ENCODE data around the gene CBX8. TPM values are rescaled to one million over a fixed set of nuclear protein-coding genes. Genes with fewer than 3 reads are reported as not detected.
A peak's percentile ranks its signal among the peaks of the same experiment; 100 is the strongest.

Gene CBX8
- total RNA-seq, 2 experiments from 2014 or later = 8.6 to 9.4 TPM

GRCh38 chr17:79750650-79751545 is 46.0 kb downstream of the CBX8 start:
- DNase-seq (no peak), ATAC-seq (no peak)
- H3K9me3 Mint-ChIP-seq (ENCODE audit: insufficient read depth) = no peaks in the 10 kb centered on the region
- H3K27ac Mint-ChIP-seq = no peak overlapping the region
- H3K4me3 Mint-ChIP-seq = no peak overlapping the region
- peaks cover 34% of the 10 kb centered on the region for H3K27me3 Mint-ChIP-seq (ENCODE audit: low read depth)
- ChIA-PET CTCF (interaction anchor here (1.0 kb wide), 1 partner anchor 9 kb away, joined by 6 read pairs; no protein-coding TSS in a partner anchor), POLR2A (no interaction called here)
- H3K36me3 Mint-ChIP-seq (ENCODE audit: low read depth) = no peaks in the 10 kb centered on the region
- peaks cover 12% of the 10 kb centered on the region for H3K4me1 Mint-ChIP-seq (ENCODE audit: low read depth)

GRCh38 chr17:79749958-79750357 is 46.9 kb downstream of the CBX8 start:
- Mint-ChIP-seq H3K27me3 (ENCODE audit: low read depth) (peaks cover 37% of the 10 kb centered on the region), H3K27ac (no peak overlapping the region), H3K4me1 (ENCODE audit: low read depth) (peaks cover 21% of the 10 kb centered on the region), H3K9me3 (ENCODE audit: insufficient read depth) (no peaks in the 10 kb centered on the region), H3K4me3 (no peak overlapping the region), H3K36me3 (ENCODE audit: low read depth) (no peaks in the 10 kb centered on the region)
- ATAC-seq (no peak), DNase-seq (no peak)
- ChIA-PET CTCF (no interaction called here), POLR2A (interaction anchor here (0.6 kb wide), 1 partner anchor 48 kb away, joined by 3 read pairs; no protein-coding TSS in a partner anchor)

GRCh38 chr17:79749156-79749815 is 47.6 kb downstream of the CBX8 start:
- Mint-ChIP-seq H3K27ac (no peak overlapping the region), H3K27me3 (ENCODE audit: low read depth) (peaks cover 37% of the 10 kb centered on the region), H3K9me3 (ENCODE audit: insufficient read depth) (no peaks in the 10 kb centered on the region), H3K36me3 (ENCODE audit: low read depth) (no peaks in the 10 kb centered on the region), H3K4me3 (no peak overlapping the region), H3K4me1 (ENCODE audit: low read depth) (peaks cover 21% of the 10 kb centered on the region)
- POLR2A ChIA-PET = no interaction called here
- ATAC-seq (no peak), DNase-seq (no peak)
- CTCF ChIA-PET = no interaction called here

- Mint-ChIP-seq H3K27me3 (ENCODE audit: low read depth) (peaks cover 37% of the 10 kb centered on the region), H3K4me3 (no peak overlapping the region), H3K36me3 (ENCODE audit: low read depth) (no peaks in the 10 kb centered on the region), H3K4me1 (ENCODE audit: low read depth) (peaks cover 21% of the 10 kb centered on the region), H3K9me3 (ENCODE audit: insufficient read depth) (no peaks in the 10 kb centered on the region), H3K27ac (no peak overlapping the region)
- ATAC-seq (no peak), DNase-seq (no peak)
- CTCF ChIA-PET = no interaction called here
- POLR2A ChIA-PET = no interaction called here
Measured at GRCh38 chr17:79748295-79749099, 48.4 kb downstream of the CBX8 start.

GRCh38 chr17:79747508-79748294 is 49.2 kb downstream of the CBX8 start:
- peaks cover 21% of the 10 kb centered on the region for H3K4me1 Mint-ChIP-seq (ENCODE audit: low read depth)
- H3K4me3 Mint-ChIP-seq = peak overlapping the region; percentile 38
- peaks cover 38% of the 10 kb centered on the region for H3K27me3 Mint-ChIP-seq (ENCODE audit: low read depth)
- no peaks in the 10 kb centered on the region for H3K9me3 Mint-ChIP-seq (ENCODE audit: insufficient read depth)
- no peak overlapping the region for H3K27ac Mint-ChIP-seq
- DNase-seq = no peak
- H3K36me3 Mint-ChIP-seq (ENCODE audit: low read depth) = no peaks in the 10 kb centered on the region
- ChIA-PET POLR2A (no interaction called here), CTCF (interaction anchor here (1.2 to 2.8 kb wide), 6 partner anchors 19 to 247 kb away, joined by 3 to 11 read pairs (median 6); no protein-coding TSS in a partner anchor)
- ATAC-seq = no peak

- no peaks in the 10 kb centered on the region for H3K36me3 Mint-ChIP-seq (ENCODE audit: low read depth)
- ChIA-PET POLR2A (no interaction called here), CTCF (interaction anchor here (0.5 to 2.8 kb wide), 13 partner anchors 19 to 247 kb away, joined by 3 to 11 read pairs (median 5); no protein-coding TSS in a partner anchor)
- no peak for DNase-seq
- ATAC-seq = no peak
- H3K27ac Mint-ChIP-seq = no peak overlapping the region
- H3K4me1 Mint-ChIP-seq (ENCODE audit: low read depth) = peaks cover 19% of the 10 kb centered on the region
- no peak overlapping the region for H3K4me3 Mint-ChIP-seq
- H3K27me3 Mint-ChIP-seq (ENCODE audit: low read depth) = peaks cover 38% of the 10 kb centered on the region
- H3K9me3 Mint-ChIP-seq (ENCODE audit: insufficient read depth) = no peaks in the 10 kb centered on the region
Measured at GRCh38 chr17:79746889-79747507, 49.9 kb downstream of the CBX8 start.

- POLR2A ChIA-PET = interaction anchor here (0.5 kb wide), 1 partner anchor 731 kb away, joined by 3 read pairs; no protein-coding TSS in a partner anchor
- no peak for ATAC-seq
- Mint-ChIP-seq H3K4me3 (peak overlapping the region; percentile 38), H3K27ac (no peak overlapping the region), H3K27me3 (ENCODE audit: low read depth) (peaks cover 26% of the 10 kb centered on the region), H3K4me1 (ENCODE audit: low read depth) (peaks cover 19% of the 10 kb centered on the region), H3K36me3 (ENCODE audit: low read depth) (no peaks in the 10 kb centered on the region), H3K9me3 (ENCODE audit: insufficient read depth) (no peaks in the 10 kb centered on the region)
- no peak for DNase-seq
- CTCF ChIA-PET = interaction anchor here (0.6 to 2.9 kb wide), 32 partner anchors 9 to 510 kb away, joined by 3 to 11 read pairs (median 4); partner anchors contain the start of gene GAA
Measured at GRCh38 chr17:79745641-79746105, 51.2 kb downstream of the CBX8 start.

GRCh38 chr17:79743614-79744013 is 53.3 kb downstream of the CBX8 start:
- H3K9me3 Mint-ChIP-seq (ENCODE audit: insufficient read depth) = no peaks in the 10 kb centered on the region
- CTCF ChIA-PET = interaction anchor here (0.8 to 2.9 kb wide), 6 partner anchors 13 to 265 kb away, joined by 3 to 9 read pairs (median 3); no protein-coding TSS in a partner anchor
- H3K36me3 Mint-ChIP-seq (ENCODE audit: low read depth) = no peaks in the 10 kb centered on the region
- peaks cover 19% of the 10 kb centered on the region for H3K4me1 Mint-ChIP-seq (ENCODE audit: low read depth)
- no peak overlapping the region for H3K27ac Mint-ChIP-seq
- DNase-seq = no peak
- peaks cover 22% of the 10 kb centered on the region for H3K27me3 Mint-ChIP-seq (ENCODE audit: low read depth)
- no peak for ATAC-seq
- POLR2A ChIA-PET = no interaction called here
- H3K4me3 Mint-ChIP-seq = no peak overlapping the region

GRCh38 chr17:79742951-79743476 is 53.9 kb downstream of the CBX8 start:
- no peak for ATAC-seq
- ChIA-PET POLR2A (no interaction called here), CTCF (interaction anchor here (0.7 to 3.1 kb wide), 9 partner anchors 14 to 266 kb away, joined by 3 to 19 read pairs (median 3); no protein-coding TSS in a partner anchor)
- peaks cover 20% of the 10 kb centered on the region for H3K27me3 Mint-ChIP-seq (ENCODE audit: low read depth)
- no peak overlapping the region for H3K27ac Mint-ChIP-seq
- peaks cover 19% of the 10 kb centered on the region for H3K4me1 Mint-ChIP-seq (ENCODE audit: low read depth)
- no peak overlapping the region for H3K4me3 Mint-ChIP-seq
- no peak for DNase-seq
- no peaks in the 10 kb centered on the region for H3K36me3 Mint-ChIP-seq (ENCODE audit: low read depth)
- H3K9me3 Mint-ChIP-seq (ENCODE audit: insufficient read depth) = no peaks in the 10 kb centered on the region

- POLR2A ChIA-PET = interaction anchor here (1.2 kb wide), 1 partner anchor 9 kb away, joined by 3 read pairs; no protein-coding TSS in a partner anchor
Measured at GRCh38 chr17:79742589-79742918, 54.3 kb downstream of the CBX8 start.

More at GRCh38 chr17:79742589-79742918, 54.3 kb downstream of the CBX8 start:
- DNase-seq (no peak), ATAC-seq (no peak)
- no peak overlapping the region for H3K4me3 Mint-ChIP-seq
- H3K9me3 Mint-ChIP-seq (ENCODE audit: insufficient read depth) = no peaks in the 10 kb centered on the region
- H3K27ac Mint-ChIP-seq = no peak overlapping the region
- peaks cover 16% of the 10 kb centered on the region for H3K4me1 Mint-ChIP-seq (ENCODE audit: low read depth)
- H3K36me3 Mint-ChIP-seq (ENCODE audit: low read depth) = no peaks in the 10 kb centered on the region
- peaks cover 16% of the 10 kb centered on the region for H3K27me3 Mint-ChIP-seq (ENCODE audit: low read depth)
- CTCF ChIA-PET = interaction anchor here (0.7 to 3.1 kb wide), 15 partner anchors 9 to 252 kb away, joined by 3 to 19 read pairs (median 4); no protein-coding TSS in a partner anchor
